HepG2 (cell line): ENCODE data around the gene CS. TPM values are rescaled to one million over a fixed set of nuclear protein-coding genes. Genes with fewer than 3 reads are reported as not detected.

Source experiments
- EP300 ChIP-seq, 3 experiments: sonication (generic) in 1 of 3; formaldehyde crosslinking in 1 of 3; IDR thresholded peaks; 2 replicates each; pipeline versions ENCODE4 v1.5.1 to v1.6.1; 2011 to 2020; ENCODE audit warnings: low read depth in 2 of 3, low read length in 2 of 3, borderline replicate concordance in 1 of 3, improper control_type of control experiment in 1 of 3, mild to moderate bottlenecking in 1 of 3, missing genetic modification reagents in 1 of 3, moderate library complexity in 1 of 3
- GABPB1 ChIP-seq: IDR thresholded peaks from 2 replicates; pipeline ENCODE4 v1.6.1; 2016; ENCODE audit warnings: mild to moderate bottlenecking, missing genetic modification reagents, moderate library complexity, missing compliant biosample characterization
- HOXA3 ChIP-seq: sonication (generic); formaldehyde crosslinking; IDR thresholded peaks from 2 replicates; pipeline ENCODE4 v1.5.0; 2020; ENCODE audit warnings: missing genetic modification reagents
- KLF16 ChIP-seq, 2 experiments: sonication (generic) in 1 of 2; formaldehyde crosslinking in 1 of 2; IDR thresholded peaks; 2 replicates each; pipeline versions ENCODE4 v1.6.1 to v1.8.0; 2016 to 2023; ENCODE audit warnings: missing genetic modification reagents in 2 of 2, missing compliant biosample characterization in 1 of 2
- MAFK ChIP-seq, 2 experiments: IDR thresholded peaks in 1 of 2; conservative IDR thresholded peaks in 1 of 2; 2 replicates each; pipeline ENCODE4 v1.6.1; 2011; ENCODE audit warnings: improper control_type of control experiment in 2 of 2, low read length in 2 of 2
- MYNN ChIP-seq: sonication (generic); formaldehyde crosslinking; IDR thresholded peaks from 2 replicates; pipeline ENCODE4 v1.4.0; 2020; ENCODE audit warnings: mild to moderate bottlenecking, low read depth, missing genetic modification reagents
- NFYB ChIP-seq: sonication (generic); formaldehyde crosslinking; IDR thresholded peaks from 2 replicates; pipeline ENCODE4 v1.4.0; 2020; ENCODE audit warnings: missing genetic modification reagents
- PCBP1 ChIP-seq: fragments of 200-400 bp; formaldehyde crosslinking; IDR thresholded peaks from 2 replicates; pipeline ENCODE4 v1.6.1; 2017; ENCODE audit warnings: mild to moderate bottlenecking, low read depth, low read length, borderline replicate concordance
- PRMT3 ChIP-seq: sonication (generic); formaldehyde crosslinking; IDR thresholded peaks from 2 replicates; pipeline ENCODE4 v1.8.1; 2022; ENCODE audit warnings: low read depth, mild to moderate bottlenecking, moderate library complexity, missing genetic modification reagents, borderline replicate concordance
- SALL2 ChIP-seq: sonication (generic); formaldehyde crosslinking; IDR thresholded peaks from 2 replicates; pipeline ENCODE4 v1.8.1; 2023; ENCODE audit warnings: mild to moderate bottlenecking, missing genetic modification reagents, inconsistent platforms
- SMAD9 ChIP-seq: sonication (generic); formaldehyde crosslinking; IDR thresholded peaks from 2 replicates; pipeline ENCODE4 v1.5.1; 2020; ENCODE audit warnings: mild to moderate bottlenecking, missing genetic modification reagents
- XRCC5 ChIP-seq: fragments of 200-400 bp; formaldehyde crosslinking; optimal IDR thresholded peaks from 2 replicates; pipeline ENCODE3; 2017; ENCODE audit warnings: mild to moderate bottlenecking, low read length
- ZBTB2 ChIP-seq: sonication (generic); formaldehyde crosslinking; IDR thresholded peaks from 2 replicates; pipeline ENCODE4 v1.8.0; 2022; ENCODE audit warnings: low read depth, missing genetic modification reagents
- ZNF317 ChIP-seq: sonication (generic); formaldehyde crosslinking; IDR thresholded peaks from 2 replicates; pipeline ENCODE4 v1.5.0; 2020; ENCODE audit warnings: mild to moderate bottlenecking, missing genetic modification reagents
- ZNF44 ChIP-seq: sonication (generic); formaldehyde crosslinking; IDR thresholded peaks from 2 replicates; pipeline ENCODE4 v1.5.1; 2020; ENCODE audit warnings: mild to moderate bottlenecking, missing genetic modification reagents
- ZNF484 ChIP-seq: sonication (generic); formaldehyde crosslinking; IDR thresholded peaks from 2 replicates; pipeline ENCODE4 v1.5.1; 2020; ENCODE audit warnings: mild to moderate bottlenecking, low read depth, missing genetic modification reagents, borderline replicate concordance
- ZNF619 ChIP-seq: sonication (generic); formaldehyde crosslinking; IDR thresholded peaks from 2 replicates; pipeline ENCODE4 v1.4.0; 2020; ENCODE audit warnings: mild to moderate bottlenecking, missing genetic modification reagents
- polyA plus RNA-seq, 8 experiments: library from polyadenylated mRNA; depleted of rRNA in 3 of 8; stranded (reverse) in 7 of 8; unstranded in 1 of 8; fragments of >200 nt; fragmentation: Illumina TruSeq in 4 of 8; extraction: Trizol in 4 of 8; gene quantifications; 2 replicates each; pipeline versions ENCODE4 v1.2.1 to v1.2.3, GENCODE V29; 2011 to 2016; ENCODE audit warnings: low read depth in 4 of 8, missing spikeins in 1 of 8, mixed read lengths in 1 of 8; ENCODE audit not compliant: insufficient read depth in 1 of 8
- total RNA-seq, 5 experiments: library from RNA; depleted of rRNA; stranded (reverse); fragments of >200 nt; fragmentation: Illumina TruSeq; extraction: Trizol; gene quantifications; 2 replicates each; pipeline ENCODE4 v1.2.3, GENCODE V29; 2016; ENCODE audit warnings: low read depth in 1 of 5
- TF ChIP-seq, protein P1 (sequence below): sonication (generic); formaldehyde crosslinking; IDR thresholded peaks from 2 replicates; pipeline ENCODE4 v1.9.0; 2022; ENCODE audit warnings: low read depth, missing genetic modification reagents
- TF ChIP-seq, protein P2 (sequence below): sonication (generic); formaldehyde crosslinking; IDR thresholded peaks from 2 replicates; pipeline ENCODE4 v1.5.0; 2020; ENCODE audit warnings: missing genetic modification reagents
- TF ChIP-seq, protein P3 (sequence below): sonication (generic); formaldehyde crosslinking; IDR thresholded peaks from 2 replicates; pipeline ENCODE4 v1.5.0; 2020; ENCODE audit warnings: mild to moderate bottlenecking, missing genetic modification reagents, moderate library complexity
- TF ChIP-seq, protein P4 (sequence below): sonication (generic); formaldehyde crosslinking; IDR thresholded peaks from 2 replicates; pipeline ENCODE4 v1.9.0; 2021; ENCODE audit warnings: missing genetic modification reagents, borderline replicate concordance

Gene CS
- total and polyA plus RNA-seq, 2 of the 13 experiments (the other 11 are each of a cell fraction or from before 2014, with no cell fraction given), result 173 to 175 TPM

DNA sequence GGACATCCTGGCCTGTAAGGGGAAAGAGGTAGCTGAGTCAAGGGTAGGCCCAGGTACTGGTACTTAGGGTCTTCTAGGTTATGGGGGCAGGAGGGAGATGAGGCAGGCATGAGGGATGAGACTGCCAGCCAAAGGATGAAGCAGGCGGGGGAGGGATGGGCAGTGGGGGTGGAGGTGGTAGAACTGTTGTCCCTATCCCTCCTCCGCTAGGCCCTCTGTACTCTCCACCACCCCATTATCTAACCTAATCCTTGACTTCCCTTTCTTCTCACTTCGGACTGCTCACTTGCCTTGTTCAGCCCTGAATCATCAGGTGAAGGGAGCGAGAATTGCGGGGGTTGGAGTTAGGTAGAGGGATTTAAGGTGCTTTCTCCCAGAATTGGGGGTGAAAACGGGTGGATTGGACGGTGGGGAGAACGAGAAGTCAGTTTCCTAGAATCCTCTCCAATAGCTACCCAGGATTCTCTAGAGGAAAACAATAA, 33.1 kb upstream of the CS start (continued):
- no peak for TF ChIP-seq ZBTB2 (CRISPR knock-in tag)
- TF ChIP-seq, protein P1, sequence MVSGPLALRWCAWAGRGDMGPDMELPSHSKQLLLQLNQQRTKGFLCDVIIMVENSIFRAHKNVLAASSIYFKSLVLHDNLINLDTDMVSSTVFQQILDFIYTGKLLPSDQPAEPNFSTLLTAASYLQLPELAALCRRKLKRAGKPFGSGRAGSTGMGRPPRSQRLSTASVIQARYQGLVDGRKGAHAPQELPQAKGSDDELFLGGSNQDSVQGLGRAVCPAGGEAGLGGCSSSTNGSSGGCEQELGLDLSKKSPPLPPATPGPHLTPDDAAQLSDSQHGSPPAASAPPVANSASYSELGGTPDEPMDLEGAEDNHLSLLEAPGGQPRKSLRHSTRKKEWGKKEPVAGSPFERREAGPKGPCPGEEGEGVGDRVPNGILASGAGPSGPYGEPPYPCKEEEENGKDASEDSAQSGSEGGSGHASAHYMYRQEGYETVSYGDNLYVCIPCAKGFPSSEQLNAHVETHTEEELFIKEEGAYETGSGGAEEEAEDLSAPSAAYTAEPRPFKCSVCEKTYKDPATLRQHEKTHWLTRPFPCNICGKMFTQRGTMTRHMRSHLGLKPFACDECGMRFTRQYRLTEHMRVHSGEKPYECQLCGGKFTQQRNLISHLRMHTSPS, result no peak
- TF ChIP-seq EP300 (IDR thresholded peaks at IDR 0.05; ENCODE audit: low read depth in 2 of 2, low read length in 2 of 2), result no peak
- TF ChIP-seq EP300 (CRISPR knock-in tag; IDR thresholded peaks at IDR 0.05; ENCODE audit: borderline replicate concordance), result no peak
- TF ChIP-seq, protein P2, sequence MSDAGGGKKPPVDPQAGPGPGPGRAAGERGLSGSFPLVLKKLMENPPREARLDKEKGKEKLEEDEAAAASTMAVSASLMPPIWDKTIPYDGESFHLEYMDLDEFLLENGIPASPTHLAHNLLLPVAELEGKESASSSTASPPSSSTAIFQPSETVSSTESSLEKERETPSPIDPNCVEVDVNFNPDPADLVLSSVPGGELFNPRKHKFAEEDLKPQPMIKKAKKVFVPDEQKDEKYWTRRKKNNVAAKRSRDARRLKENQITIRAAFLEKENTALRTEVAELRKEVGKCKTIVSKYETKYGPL, result no peak
- no peak for TF ChIP-seq SMAD9 (CRISPR knock-in tag)
- TF ChIP-seq, protein P3, sequence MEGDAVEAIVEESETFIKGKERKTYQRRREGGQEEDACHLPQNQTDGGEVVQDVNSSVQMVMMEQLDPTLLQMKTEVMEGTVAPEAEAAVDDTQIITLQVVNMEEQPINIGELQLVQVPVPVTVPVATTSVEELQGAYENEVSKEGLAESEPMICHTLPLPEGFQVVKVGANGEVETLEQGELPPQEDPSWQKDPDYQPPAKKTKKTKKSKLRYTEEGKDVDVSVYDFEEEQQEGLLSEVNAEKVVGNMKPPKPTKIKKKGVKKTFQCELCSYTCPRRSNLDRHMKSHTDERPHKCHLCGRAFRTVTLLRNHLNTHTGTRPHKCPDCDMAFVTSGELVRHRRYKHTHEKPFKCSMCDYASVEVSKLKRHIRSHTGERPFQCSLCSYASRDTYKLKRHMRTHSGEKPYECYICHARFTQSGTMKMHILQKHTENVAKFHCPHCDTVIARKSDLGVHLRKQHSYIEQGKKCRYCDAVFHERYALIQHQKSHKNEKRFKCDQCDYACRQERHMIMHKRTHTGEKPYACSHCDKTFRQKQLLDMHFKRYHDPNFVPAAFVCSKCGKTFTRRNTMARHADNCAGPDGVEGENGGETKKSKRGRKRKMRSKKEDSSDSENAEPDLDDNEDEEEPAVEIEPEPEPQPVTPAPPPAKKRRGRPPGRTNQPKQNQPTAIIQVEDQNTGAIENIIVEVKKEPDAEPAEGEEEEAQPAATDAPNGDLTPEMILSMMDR (CRISPR knock-in tag), result no peak
- no peak for TF ChIP-seq ZNF44
- no peak for TF ChIP-seq PCBP1
- TF ChIP-seq PRMT3, result no peak
- TF ChIP-seq ZNF619, result no peak
- TF ChIP-seq XRCC5, result no peak
- TF ChIP-seq, protein P4, sequence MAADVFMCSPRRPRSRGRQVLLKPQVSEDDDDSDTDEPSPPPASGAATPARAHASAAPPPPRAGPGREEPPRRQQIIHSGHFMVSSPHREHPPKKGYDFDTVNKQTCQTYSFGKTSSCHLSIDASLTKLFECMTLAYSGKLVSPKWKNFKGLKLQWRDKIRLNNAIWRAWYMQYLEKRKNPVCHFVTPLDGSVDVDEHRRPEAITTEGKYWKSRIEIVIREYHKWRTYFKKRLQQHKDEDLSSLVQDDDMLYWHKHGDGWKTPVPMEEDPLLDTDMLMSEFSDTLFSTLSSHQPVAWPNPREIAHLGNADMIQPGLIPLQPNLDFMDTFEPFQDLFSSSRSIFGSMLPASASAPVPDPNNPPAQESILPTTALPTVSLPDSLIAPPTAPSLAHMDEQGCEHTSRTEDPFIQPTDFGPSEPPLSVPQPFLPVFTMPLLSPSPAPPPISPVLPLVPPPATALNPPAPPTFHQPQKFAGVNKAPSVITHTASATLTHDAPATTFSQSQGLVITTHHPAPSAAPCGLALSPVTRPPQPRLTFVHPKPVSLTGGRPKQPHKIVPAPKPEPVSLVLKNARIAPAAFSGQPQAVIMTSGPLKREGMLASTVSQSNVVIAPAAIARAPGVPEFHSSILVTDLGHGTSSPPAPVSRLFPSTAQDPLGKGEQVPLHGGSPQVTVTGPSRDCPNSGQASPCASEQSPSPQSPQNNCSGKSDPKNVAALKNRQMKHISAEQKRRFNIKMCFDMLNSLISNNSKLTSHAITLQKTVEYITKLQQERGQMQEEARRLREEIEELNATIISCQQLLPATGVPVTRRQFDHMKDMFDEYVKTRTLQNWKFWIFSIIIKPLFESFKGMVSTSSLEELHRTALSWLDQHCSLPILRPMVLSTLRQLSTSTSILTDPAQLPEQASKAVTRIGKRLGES (CRISPR knock-in tag), result no peak
- TF ChIP-seq HOXA3 (CRISPR knock-in tag), result no peak
- no peak for TF ChIP-seq GABPB1 (CRISPR knock-in tag)
- TF ChIP-seq ZNF484 (CRISPR knock-in tag), result no peak
- no peak for TF ChIP-seq KLF16 (CRISPR knock-in tag; IDR thresholded peaks at IDR 0.05)
- TF ChIP-seq MAFK (conservative IDR thresholded peaks at IDR 0.05 in 1 of 2, IDR thresholded peaks at IDR 0.05 in 1 of 2; ENCODE audit: low read length in 2 of 2), result no peak
- no peak for TF ChIP-seq SALL2 (CRISPR knock-in tag)
- no peak for TF ChIP-seq NFYB (CRISPR knock-in tag)
- no peak for TF ChIP-seq MYNN
- TF ChIP-seq ZNF317 (CRISPR knock-in tag), result no peak
